ENCODE measurements around the gene NF2. TPM values are rescaled to one million over a fixed set of nuclear protein-coding genes. Genes with fewer than 3 reads are reported as not detected.
A peak's percentile ranks its signal among the peaks of the same experiment; 100 is the strongest.

NF2 gene
- total RNA-seq, 1 experiment from 2014 or later: 56.9 TPM

DNA sequence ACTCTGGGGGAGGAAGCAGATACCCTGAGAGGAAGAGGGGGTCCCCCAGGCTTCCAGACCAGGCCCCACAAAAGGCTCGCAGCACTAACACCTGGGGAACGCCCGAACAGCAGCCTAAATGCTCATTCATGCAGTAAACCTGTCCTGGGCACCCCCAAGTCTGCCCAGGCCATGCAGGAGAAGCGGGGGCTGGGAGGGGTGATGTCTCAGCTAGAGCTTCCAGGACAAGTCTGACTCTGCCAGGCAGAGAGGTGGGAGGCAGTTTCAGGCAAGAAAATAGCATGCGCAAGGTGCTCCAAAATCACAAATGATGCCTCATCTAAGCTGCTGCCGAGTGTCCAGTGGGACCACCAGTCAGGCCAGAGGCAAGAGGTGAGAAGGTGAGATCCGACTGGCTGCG, 131.0 kb downstream of the NF2 start:
- ChIA-PET POLR2A (interaction anchor here (0.9 kb wide), 1 partner anchor 16 kb away, joined by 3 read pairs; no protein-coding TSS in a partner anchor), CTCF (interaction anchor here (0.9 to 2.0 kb wide), 4 partner anchors 38 to 270 kb away, joined by 3 to 9 read pairs (median 4); no protein-coding TSS in a partner anchor)
- Mint-ChIP-seq H3K27ac (no peak overlapping the region; the same call in 1 of the 2 replicates), H3K27me3 (ENCODE audit: low read depth) (no peaks in the 10 kb centered on the region), H3K4me3 (no peak overlapping the region), H3K36me3 (no peaks in the 10 kb centered on the region), H3K9me3 (no peaks in the 10 kb centered on the region), H3K4me1 (peaks cover 12% of the 10 kb centered on the region)
- TF ChIP-seq, protein P1, sequence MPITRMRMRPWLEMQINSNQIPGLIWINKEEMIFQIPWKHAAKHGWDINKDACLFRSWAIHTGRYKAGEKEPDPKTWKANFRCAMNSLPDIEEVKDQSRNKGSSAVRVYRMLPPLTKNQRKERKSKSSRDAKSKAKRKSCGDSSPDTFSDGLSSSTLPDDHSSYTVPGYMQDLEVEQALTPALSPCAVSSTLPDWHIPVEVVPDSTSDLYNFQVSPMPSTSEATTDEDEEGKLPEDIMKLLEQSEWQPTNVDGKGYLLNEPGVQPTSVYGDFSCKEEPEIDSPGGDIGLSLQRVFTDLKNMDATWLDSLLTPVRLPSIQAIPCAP (CRISPR knock-in tag; IDR thresholded peaks at IDR 0.05): no peak
- TF ChIP-seq CBFB (CRISPR knock-in tag; IDR thresholded peaks at IDR 0.05; ENCODE audit: low read depth): no peak
- no peak for TF ChIP-seq FOXK1 (CRISPR knock-in tag; IDR thresholded peaks at IDR 0.05)
- no peak for TF ChIP-seq SP1 (CRISPR knock-in tag; conservative IDR thresholded peaks at IDR 0.05)
- no peak for TF ChIP-seq FOXJ3 (CRISPR knock-in tag; IDR thresholded peaks at IDR 0.05; ENCODE audit: borderline replicate concordance)
- no peak for TF ChIP-seq GRHL2 (CRISPR knock-in tag; IDR thresholded peaks at IDR 0.05; ENCODE audit: insufficient replicate concordance, severe bottlenecking)
- no peak for TF ChIP-seq GTF2I (CRISPR knock-in tag; conservative IDR thresholded peaks at IDR 0.05)
- TF ChIP-seq, protein P2, sequence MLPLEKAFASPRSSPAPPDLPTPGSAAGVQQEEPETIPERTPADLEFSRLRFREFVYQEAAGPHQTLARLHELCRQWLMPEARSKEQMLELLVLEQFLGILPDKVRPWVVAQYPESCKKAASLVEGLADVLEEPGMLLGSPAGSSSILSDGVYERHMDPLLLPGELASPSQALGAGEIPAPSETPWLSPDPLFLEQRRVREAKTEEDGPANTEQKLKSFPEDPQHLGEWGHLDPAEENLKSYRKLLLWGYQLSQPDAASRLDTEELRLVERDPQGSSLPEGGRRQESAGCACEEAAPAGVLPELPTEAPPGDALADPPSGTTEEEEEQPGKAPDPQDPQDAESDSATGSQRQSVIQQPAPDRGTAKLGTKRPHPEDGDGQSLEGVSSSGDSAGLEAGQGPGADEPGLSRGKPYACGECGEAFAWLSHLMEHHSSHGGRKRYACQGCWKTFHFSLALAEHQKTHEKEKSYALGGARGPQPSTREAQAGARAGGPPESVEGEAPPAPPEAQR (CRISPR knock-in tag; IDR thresholded peaks at IDR 0.05): no peak
- no peak for TF ChIP-seq ZNF232 (CRISPR knock-in tag; IDR thresholded peaks at IDR 0.05)
- no peak for DNase-seq (ENCODE audit: low spot score)
- no peak for ATAC-seq

DNA sequence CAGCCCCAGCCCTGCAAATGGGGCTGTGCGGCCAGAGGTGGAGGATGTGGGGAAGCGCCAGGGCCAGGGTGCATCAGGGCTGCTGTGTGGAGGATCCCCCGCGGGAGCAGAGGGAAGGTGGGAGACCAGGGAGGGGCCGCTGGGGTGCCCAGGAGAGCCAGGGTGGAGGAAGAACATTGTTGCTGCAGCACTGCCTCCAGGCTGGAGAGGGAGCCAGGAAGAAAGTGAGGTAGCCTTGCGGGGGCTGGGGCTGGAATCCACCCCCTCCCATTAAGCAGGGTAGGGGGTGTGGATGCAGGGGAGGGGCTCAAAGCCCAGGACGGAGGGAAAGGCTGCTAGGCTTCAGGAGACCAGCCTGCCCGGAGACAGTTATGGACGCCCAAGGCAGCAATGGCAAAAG, 131.4 kb downstream of the NF2 start:
- peak; percentile 45 for DNase-seq (ENCODE audit: low spot score)
- CTCF ChIA-PET: interaction anchor here (0.9 to 2.0 kb wide), 4 partner anchors 38 to 269 kb away, joined by 3 to 9 read pairs (median 4); no protein-coding TSS in a partner anchor
- no peaks in the 10 kb centered on the region for H3K9me3 Mint-ChIP-seq
- no peak for TF ChIP-seq GRHL2 (CRISPR knock-in tag; IDR thresholded peaks at IDR 0.05; ENCODE audit: insufficient replicate concordance, severe bottlenecking)
- TF ChIP-seq KAT7 (CRISPR knock-in tag; IDR thresholded peaks at IDR 0.05; ENCODE audit: borderline replicate concordance): no peak
- TF ChIP-seq CREM (CRISPR knock-in tag; IDR thresholded peaks at IDR 0.05): no peak
- no peaks in the 10 kb centered on the region for H3K36me3 Mint-ChIP-seq
- no peak overlapping the region for H3K4me3 Mint-ChIP-seq
- peaks cover 12% of the 10 kb centered on the region for H3K4me1 Mint-ChIP-seq
- ATAC-seq: peak; percentile 87
- H3K27ac Mint-ChIP-seq: no peak overlapping the region
- POLR2A ChIA-PET: no interaction called here
- no peaks in the 10 kb centered on the region for H3K27me3 Mint-ChIP-seq (ENCODE audit: low read depth)

DNA sequence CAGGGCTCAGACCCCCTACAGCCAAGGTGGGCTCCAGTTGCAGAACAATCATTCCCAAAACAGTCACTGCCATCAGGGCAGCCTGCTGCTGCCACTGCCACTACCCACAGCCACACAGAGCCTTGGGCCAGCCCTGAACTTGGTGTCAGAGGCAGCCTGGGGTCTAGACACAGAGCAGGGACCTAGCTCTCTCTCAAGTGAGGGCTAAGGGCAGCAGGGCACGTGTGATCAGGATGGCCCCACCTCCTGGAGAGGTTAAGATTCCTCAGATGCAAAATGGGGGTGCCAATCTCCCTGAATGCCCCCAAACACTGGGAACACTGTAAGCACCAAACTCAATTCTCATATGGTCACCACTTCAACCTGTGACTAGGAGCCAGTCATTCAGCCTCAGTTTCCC, 132.0 kb downstream of the NF2 start:
- no peak for DNase-seq (ENCODE audit: low spot score)
- TF ChIP-seq FOXK1 (CRISPR knock-in tag; IDR thresholded peaks at IDR 0.05): no peak
- TF ChIP-seq ZNF138 (CRISPR knock-in tag; conservative IDR thresholded peaks at IDR 0.05): no peak
- Mint-ChIP-seq H3K4me1 (peaks cover 12% of the 10 kb centered on the region), H3K4me3 (no peak overlapping the region), H3K27ac (no peak overlapping the region), H3K27me3 (ENCODE audit: low read depth) (no peaks in the 10 kb centered on the region), H3K36me3 (no peaks in the 10 kb centered on the region), H3K9me3 (no peaks in the 10 kb centered on the region)
- CTCF ChIA-PET: interaction anchor here (0.5 to 2.0 kb wide), 2 partner anchors 45 to 872 kb away, joined by 3 to 9 read pairs; partner anchors contain the start of gene TCN2
- no peak for ATAC-seq
- POLR2A ChIA-PET: no interaction called here

DNA sequence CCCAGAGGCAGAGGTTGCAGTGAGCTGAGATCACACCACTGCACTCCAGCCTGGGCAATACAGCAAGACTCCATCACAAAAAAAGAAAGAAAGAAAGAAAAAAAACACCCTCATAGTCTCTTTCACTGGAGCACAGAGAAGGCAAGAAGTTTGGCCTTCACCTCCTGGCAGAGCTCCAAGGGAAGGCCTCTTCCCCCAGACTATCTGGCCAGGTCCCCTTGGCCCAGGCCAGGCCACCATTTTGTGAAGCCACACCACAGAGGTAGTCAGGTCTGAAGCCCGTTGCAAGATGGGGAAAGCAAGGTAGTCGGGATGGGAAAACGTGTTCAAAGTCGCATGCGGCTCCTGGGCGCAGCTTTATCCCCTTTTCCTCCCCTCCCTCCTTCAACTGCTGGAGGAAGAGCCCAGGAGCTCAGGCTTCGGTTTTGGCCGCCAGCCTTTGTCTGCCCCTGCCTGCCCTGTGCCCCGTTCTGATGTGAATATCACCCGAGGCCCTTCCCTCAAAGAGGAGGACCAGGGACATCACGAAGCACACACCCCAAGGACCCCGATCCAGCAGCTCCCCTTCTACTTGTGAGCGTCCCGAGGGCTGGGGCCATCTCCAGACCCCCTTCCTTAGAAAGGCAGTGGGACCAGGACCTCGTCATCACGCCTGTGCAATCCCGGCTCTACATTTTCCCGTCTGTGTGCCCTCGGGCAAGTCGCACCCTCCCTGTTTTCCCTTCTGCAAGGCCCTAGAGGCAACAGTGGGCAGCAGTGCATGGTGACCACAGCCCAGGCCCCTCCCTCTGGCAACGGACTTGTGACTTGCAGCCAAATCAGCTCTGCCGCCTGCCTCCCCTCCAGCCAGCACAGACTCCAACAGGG, 134.1 kb downstream of the NF2 start:
- DNase-seq (ENCODE audit: low spot score) (no peak), ATAC-seq (no peak)
- ChIA-PET CTCF (interaction anchor here (0.9 to 1.6 kb wide), 2 partner anchors 10 to 101 kb away, joined by 3 to 4 read pairs; no protein-coding TSS in a partner anchor), POLR2A (interaction anchor here (0.7 kb wide), 1 partner anchor 391 kb away, joined by 4 read pairs; no protein-coding TSS in a partner anchor)
- TF ChIP-seq NR1H2 (CRISPR knock-in tag; IDR thresholded peaks at IDR 0.05): 0 out of 2 replicates have a peak, but pooled peaks have one; percentile 26
- no peak for TF ChIP-seq CREB1 (CRISPR knock-in tag; IDR thresholded peaks at IDR 0.05)
- Mint-ChIP-seq H3K4me1 (peaks cover 17% of the 10 kb centered on the region), H3K4me3 (no peak overlapping the region), H3K36me3 (peaks cover 4% of the 10 kb centered on the region; the same call in 1 of the 2 replicates), H3K27me3 (ENCODE audit: low read depth) (no peaks in the 10 kb centered on the region), H3K9me3 (no peaks in the 10 kb centered on the region), H3K27ac (no peak overlapping the region)

All from WTC11 (cell line).